Hematopoietic multipotent progenitor cell treated with erythropoietin and hydrocortisone succinate and interleukin-3 and kit ligand, for 15 days (in vitro differentiated cells): Measurements from ENCODE around the gene VANGL2.
A peak's percentile ranks its signal among the peaks of the same experiment; 100 is the strongest.

Source experiments
- DNase-seq: peaks from one replicate; pipeline ENCODE4 v3.0.0-alpha.2; 2015; ENCODE audit warnings: low spot score

VANGL2 gene

DNA sequence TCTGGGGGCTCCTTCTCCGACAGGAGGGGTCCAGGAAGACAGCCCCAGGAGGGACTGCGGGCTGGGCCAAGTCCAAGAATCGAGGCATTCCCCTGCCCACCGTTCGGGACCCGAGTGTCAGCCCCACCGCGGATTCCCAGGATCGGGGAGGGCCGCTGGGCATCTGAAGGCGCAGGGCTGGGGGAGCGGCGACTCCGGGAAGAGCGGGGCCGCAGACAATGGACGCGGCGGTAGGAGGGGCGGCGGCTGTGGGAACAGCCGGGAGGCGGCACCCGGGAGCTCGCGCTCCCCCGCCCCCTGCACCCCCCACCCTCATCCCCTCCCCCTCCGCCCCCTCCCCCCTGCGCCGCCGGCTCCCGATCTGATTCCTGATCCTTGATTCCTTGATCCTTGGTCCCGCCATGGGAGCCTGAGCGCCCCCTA is at the start of gene VANGL2:
VANGL2 (plus strand) TSS at position 342 of the 423 bp plus-strand sequence. CDS start 15,274 bp downstream, outside the sequence.
- no peak for DNase-seq

DNA sequence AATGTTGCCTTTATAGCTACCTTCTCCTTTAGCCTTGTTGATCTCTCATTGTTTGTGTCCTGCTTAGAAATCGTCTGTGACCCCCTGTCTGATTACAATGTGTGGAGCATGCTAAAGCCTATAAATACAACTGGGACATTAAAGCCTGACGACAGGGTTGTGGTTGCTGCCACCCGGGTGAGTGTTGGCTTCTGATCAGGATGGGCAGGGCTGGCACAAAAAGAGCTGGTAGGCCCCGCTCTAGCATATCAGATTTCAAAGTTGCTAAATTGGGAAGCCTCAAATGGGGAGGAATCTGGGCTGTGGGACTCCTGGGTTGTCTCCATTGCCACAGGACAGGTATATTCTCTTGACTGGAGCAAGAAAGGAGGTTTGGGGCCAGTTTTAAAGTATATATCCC is 48.7 kb upstream of the VANGL2 start:
- DNase-seq = no peak

DNA sequence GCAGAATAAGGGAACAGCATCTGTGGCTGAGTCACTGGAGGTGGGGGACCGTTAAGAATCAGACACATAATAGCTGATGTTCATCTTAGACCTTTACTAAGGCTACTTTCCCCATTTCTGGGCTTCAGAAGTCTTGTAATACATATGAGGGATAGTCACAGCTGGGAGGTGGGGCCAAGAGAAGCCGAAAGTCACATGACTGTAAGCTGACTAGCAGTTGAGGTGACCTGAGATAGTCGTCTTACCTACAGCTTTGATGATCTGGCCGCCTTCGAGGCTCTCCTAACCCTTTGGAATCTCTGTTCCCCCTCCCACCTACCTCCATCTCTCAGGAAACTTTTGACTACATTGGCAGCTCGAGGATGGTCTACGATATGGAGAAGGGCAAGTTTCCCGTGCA is 47.8 kb upstream of the VANGL2 start:
- no peak for DNase-seq

DNA sequence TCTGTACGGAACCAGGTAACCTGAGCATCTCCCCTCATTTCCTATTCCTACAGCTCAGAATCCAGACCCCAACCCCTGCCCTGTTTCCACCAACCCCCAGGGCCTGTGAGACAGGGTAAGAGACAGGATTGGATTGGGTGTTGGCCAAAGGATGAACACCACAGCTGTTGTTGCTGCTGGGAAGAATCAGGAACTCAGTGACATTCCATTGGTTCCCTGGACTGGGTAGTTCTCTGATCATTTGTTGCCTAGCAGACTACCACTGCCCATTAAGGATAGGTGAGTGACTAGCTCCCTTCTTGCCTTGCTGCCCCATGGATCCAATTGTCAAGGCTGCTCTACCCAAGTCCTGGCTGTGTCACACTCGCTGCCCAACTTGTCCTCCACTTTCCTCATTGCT is 47.1 kb upstream of the VANGL2 start:
- no peak for DNase-seq

DNA sequence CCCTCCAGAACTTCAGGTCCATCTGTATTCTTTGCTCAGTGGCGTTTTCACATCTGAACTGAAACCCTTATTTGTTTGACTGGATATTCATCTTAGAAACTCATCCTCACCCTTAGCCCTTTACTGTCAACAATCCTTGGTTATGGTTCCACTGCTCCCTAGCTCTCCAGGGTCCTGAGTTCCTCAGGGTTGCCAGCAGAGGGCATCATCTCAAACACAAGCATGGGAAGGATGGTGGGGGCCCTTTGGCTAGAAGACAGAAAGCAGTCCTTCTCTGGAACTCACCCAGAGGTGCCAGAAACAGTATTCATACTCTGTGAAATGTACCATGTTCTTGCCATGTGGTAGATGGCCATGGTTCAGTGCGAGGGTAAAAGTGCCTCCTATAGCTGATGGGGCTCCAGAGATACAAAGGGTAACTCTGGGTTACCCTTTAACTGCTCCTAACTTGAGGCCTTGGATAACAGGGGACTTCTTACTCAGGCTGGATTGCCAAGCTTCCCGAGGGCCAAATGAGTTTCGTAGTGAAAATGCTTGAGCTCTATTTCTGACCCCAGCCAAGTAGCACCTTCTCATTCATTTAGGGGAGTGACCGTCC is 45.9 kb upstream of the VANGL2 start:
- peak; percentile 14 for DNase-seq

DNA sequence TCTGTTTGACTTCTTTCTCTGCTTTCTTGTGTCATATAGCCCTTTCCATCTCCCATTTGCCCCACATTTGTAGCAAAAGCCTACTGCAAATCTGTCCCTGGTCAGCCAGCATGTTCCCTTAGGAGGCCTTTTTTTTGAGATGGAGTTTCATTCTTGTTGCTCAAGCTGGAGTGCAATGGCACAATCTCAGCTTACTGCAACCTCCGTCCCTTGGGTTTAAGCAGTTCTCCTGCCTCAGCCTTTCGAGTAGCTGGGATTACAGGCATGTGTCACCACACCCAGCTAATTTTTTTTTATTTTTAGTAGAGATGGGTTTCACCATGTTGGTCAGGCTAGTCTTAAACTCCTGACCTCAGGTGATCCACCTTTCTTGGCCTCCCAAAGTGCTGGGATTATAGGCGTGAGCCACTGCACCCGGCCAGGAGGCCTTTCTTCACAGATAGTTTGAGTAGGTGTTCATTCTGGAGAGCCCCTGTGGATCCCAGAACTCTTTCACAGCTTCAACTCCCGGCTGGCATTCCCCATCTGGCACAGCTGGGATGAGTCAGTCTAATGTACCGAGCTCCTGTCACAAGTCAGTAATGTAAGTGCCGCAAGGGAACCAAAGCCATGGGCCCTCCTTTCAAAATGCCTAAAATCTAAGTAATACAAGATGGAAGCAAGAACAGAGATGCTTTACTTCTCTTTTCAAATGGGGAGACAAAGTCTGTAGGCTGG is 42.9 kb upstream of the VANGL2 start:
- DNase-seq = no peak

DNA sequence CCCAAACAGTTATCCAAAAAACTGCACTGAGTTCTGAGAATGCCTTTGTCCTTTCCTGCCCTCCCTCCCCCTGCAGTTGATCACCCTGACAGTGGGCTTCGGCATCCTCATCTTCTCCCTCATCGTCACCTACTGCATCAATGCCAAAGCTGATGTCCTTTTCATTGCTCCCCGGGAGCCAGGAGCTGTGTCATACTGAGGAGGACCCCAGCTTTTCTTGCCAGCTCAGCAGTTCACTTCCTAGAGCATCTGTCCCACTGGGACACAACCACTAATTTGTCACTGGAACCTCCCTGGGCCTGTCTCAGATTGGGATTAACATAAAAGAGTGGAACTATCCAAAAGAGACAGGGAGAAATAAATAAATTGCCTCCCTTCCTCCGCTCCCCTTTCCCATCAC is 42.3 kb upstream of the VANGL2 start:
- DNase-seq = no peak

DNA sequence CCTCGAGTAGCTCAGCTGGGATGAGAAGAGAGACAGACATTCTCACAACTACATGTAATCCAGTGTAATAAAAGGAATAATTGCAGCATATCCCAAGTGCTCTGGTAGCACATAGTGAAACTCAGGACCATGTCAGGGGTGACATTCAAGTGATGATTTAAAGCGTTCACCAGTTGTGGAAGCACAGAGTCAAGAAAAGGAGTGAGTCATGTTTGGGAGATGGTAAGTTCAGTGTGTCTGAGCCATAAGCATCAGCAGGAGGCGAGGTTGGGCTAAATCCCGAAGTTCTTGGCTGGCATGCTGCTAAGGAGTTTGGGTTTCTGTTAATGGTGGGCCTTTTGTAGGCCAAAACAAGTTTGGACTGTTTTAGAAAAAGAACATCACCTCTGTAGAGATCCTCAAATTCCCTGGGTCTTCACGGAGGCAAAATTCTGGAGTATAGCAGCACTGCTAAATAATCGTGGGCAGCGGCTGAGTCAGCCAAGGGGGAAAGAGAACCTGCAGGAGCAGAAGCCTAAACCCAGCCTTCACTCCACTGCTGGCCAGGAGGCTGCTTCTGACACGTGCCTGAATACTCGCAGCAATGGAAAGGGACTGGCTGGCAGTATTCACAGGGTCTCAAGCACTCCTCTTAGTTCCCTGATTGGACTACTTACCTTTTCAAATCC is 40.7 kb upstream of the VANGL2 start:
- no peak for DNase-seq

DNA sequence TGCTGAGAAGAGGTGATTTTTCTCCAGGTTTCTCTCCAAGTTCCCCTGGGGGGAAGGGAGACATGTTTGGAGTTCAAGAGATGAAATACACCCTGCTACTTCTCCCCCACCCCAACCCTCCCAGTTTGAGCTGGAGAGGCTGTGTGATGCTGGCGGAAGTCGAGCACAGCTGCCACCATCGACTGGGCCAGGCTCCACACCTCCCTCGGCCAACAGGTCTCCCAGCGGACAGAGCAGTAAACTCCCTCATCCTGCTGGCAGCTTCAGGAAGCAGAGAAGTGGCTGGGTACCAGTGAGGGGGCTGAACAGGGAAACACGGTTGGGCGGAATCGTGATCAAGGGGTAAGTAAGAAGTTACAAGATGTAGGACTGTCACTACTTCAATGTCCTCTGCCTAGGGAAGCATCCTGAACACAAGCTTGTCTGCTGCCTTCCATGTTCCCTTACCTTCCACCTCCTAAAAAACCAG is 40.1 kb upstream of the VANGL2 start:
- no peak for DNase-seq

DNA sequence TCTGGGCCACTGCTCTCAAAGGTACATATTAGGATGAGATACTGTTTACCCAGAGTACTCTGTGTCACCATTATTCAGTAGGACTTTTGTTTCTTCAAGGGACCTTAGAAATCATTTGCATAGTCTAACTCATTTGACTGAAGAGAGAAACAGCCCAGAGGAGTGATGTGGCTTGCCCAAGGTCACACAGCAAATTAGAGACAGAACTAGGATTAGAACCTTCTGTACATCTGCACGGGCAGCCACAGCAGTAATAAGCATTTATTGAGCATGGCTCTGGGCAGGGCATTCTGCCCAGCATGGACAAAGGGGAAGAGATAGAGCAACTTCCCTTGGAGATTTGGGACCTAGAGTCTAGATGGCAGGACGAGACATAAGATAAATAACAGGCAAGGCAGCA is 39.2 kb upstream of the VANGL2 start:
- DNase-seq = no peak

DNA sequence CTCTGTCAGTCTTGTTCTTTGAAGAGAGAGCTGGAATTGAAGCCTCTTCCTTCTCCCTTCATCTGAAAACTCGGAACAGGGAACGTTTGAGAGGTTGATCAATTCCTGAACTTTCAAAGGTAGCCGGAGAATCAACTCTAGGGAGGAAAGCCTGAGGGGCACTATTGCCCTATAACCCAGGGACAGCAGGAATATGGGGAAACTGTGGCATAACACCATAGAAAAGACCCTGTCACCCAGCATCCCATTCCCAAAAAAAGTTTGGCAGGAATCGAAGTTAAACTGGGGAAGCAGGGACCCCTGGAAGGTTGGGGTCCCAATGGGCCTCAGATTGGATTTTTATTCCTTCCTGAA is 38.6 kb upstream of the VANGL2 start:
- no peak for DNase-seq

DNA sequence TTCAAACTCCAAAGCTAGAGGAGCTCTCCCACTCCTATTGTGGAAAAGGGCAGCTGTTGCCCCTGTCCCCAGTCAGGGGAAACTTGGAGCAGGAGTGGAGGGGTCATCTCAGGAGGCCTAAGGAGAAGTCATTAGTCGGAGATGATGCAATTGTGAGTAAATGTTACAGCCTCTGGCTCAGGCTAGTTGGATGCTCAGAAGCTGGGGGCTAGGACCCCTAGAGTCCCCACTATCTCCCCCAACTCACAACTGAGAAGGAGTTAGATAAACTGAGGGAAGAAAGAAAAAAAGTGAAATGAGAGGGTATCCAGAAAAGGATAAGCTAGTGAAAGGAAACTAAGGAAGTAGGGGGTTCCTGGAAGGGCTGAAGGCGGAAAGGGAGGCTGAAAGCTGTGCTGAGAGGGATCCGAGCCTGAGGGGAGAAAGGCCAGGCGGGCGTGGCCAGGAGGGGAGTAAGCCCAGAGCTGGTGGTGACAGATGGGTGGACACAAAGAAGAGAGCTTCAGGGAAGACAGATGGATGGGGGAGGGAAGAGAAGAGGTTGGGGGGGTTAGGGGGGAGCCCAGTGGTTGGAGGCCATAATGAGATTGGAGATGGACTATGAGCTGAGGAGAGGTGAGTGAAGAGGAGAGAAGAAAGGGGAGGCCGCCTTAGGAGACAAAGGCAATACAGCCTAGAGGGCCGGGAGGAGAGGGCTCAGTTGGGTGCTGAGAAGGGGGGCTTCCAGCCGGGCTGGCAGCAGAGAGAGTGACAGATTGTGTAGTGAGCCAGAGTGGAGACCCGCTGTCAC is 38.0 kb upstream of the VANGL2 start:
- no peak for DNase-seq

DNA sequence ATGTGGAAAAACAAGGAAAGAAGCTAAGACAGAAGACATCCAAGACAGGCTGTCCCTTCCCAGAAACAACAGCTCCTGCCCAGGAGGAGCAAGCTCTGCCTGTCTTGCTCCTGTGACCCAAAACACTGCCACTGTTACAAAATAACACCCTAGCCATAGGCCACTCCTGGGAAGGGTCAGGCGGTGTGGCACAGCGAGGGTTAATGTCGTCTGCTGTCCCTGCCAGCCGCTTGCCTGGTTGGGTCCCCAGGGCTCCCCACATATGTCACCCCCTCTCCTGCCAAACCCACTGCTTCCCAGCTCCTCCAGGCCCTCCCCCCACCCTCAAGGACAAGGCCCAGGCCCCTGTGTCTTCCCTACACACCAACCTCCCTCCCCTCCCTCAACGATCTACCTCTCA is 37.4 kb upstream of the VANGL2 start:
- DNase-seq = no peak

DNA sequence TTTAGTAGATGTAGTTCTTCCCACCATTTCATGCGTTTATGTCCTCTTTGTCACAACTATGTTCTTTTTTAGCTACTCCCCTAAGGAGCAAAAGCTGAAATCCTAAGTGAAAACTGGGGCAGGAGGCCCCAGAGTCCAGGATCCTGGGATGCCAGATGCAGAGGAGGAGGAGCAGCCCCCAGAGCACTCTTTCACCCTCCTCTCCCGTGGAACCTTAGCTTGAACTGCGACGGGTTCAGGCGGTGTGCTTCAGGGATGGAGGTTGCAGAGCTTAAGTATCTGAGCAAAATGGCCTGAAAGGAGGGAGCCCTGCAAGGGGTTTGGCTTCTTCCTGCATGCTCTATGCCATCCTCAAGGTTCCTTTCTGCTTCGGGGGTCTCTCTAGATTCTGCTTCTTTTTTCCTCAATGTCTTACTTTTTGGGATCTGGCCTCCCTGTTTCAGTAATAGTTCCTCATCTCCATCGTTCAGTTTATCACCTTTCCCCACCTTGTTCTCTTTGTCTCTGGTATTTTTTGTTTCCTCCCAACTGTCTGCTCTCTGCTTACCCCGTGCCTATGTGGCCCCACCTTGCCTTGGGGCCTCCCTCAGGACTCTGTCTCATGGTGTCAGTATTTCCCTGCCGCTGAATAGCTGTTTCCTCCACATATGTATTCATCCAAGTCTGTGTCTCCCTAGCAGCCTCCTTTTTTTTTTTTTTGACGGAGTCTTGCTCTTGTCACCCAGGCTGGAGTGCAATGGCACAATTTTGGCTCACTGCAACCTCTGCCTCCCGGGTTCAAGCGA is 36.2 kb upstream of the VANGL2 start:
- DNase-seq = no peak

DNA sequence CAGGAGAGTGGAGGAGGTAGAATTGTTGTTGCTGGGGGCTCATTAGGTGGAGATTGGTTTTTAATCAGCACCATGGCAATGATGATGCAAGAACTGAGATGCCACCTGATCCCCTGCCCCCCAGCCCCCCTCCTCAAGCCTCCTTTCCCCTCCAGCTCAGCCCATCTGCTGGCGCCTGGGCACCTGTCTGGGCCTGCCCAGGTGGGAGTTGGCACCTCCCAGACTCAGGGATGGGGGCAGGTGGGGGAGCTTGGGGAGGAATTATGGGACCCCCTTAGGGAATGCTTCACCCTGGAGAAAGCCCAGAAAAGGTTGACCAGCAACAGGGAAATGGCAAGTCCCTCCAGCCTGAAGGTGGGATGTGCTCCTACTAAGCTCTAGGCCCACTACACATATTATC is 35.0 kb upstream of the VANGL2 start:
- DNase-seq = no peak

DNA sequence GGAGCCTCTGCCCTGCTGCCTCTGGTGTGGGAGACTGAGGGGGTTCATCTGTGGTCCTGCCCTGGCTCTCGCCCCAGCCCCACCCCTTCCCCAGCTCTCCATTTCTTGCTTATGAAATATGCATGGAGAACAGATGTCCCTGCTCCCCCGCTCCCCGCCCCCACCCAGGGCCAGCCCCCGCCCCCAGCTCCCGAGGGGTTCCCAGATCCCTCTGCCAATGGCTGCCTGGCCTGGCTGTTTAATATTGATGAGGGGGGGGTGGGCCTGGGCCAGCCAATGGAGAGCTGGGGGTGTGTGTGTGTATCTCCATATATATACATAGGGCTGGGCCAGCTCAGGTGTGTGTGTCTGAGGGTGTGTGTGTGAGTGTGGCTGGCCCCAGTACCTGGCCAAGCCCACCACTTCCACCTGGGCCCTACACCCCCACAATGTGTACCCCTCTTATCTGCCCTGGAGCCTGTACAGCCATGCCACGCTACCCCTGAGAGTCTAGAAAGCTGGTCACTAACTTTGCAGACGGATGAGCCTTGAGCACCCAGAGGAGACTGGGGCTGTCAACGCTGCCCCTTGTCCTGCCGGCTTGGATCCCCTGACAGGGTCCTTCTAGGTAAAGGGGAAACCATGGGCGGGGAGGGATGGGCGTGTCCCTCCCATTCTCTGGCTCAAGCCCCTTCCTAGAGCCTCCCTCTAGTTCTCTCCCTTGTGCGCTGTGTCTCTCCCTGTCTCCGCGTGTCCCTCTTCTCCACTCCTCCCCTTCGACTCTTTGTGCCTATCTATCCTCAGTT is 33.4 kb upstream of the VANGL2 start, which contains the start of gene NHLH1:
NHLH1 (plus strand) TSS at position 341 of the 785 bp plus-strand sequence. CDS start 3,661 bp downstream, outside the sequence.
- no peak for DNase-seq

DNA sequence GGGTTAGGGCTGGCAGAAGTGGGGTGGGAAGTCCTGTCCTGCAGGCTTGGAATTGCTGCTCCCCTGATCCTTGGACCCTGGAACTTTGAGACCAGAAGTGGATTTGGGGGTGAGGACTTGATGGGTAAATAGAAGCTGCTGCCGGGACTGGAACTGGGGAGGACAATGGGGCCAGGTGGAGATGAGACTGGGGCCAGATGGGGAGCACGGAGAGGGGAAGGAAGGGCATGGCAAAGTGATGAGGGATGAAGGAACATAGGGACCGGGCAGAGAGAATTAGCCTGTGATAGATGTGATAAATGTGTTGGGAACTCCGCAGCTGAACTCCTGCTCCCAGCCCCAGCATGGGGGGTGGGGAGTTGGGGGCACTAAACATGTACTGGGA is 32.9 kb upstream of the VANGL2 start:
- no peak for DNase-seq

DNA sequence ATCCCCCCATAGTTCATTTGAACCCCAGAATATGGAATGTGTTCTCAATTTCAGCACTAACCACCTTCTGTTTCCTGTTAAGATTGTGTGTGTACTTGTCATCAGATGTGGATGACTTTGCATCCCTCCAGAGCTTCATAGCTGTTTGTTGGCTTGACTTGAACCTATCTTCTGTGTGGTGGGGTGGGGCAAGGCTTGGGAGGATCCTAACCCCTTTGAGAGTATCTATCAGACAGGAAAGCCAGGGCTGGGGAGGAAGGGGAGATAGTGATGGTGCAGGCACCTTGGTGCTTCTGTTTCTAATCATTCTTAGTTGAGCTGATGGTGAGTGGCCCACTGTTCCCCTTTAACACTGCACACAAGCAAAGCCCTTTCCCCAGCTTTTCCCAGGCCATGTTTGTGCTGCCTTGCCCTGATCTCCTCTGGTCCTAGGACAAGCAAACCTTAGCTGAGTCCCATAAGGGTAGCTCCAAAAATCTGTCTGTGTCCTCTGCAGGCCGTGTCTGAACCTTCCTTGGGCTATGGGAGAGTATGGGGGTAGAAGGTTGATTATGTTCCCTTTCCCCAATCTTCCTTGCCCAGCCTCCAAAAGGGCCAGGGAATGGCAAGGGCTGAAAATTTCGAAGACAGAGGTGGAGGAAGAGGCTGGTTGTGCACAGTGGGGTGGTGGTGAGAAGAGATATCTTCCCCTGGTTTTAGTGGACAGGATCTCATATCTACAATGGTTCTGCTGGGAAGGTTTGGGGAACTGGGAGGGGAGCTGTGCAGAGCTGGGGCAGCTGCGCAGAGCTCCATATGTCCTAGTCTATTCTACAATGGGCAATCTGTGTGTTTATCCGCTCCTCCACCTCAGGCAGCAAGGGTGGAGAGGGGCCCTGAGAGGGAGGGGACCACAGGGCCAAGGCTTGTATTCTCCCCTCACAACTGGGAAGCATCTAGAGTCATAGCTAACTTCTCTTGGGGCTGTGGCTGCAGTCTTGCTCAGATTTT is 32.1 kb upstream of the VANGL2 start:
- peak; percentile 15 for DNase-seq

DNA sequence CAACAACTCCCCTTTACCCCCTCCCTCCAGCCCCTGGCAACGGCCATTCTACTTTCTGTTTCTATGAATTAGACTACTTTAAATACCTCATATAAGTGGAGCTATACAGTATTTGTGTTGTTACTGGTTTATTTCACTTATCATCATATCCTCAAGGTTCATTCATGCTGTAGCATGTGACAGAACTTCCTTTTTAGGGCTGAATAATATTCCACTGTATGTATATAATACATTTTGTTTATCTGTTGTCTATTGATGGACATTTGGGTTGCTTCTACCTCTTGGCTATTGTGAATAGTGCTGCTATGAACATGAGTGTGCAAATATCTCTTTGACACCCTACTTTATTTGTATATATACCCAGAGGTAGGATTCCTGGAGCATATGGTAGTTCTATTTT is 31.3 kb upstream of the VANGL2 start:
- DNase-seq = no peak
